Measurements from ENCODE around the gene CD96. TPM values are rescaled to one million over a fixed set of nuclear protein-coding genes. Genes with fewer than 3 reads are reported as not detected.

CD96 gene
- total RNA-seq, 2 experiments from 2014 or later = not detected

DNA sequence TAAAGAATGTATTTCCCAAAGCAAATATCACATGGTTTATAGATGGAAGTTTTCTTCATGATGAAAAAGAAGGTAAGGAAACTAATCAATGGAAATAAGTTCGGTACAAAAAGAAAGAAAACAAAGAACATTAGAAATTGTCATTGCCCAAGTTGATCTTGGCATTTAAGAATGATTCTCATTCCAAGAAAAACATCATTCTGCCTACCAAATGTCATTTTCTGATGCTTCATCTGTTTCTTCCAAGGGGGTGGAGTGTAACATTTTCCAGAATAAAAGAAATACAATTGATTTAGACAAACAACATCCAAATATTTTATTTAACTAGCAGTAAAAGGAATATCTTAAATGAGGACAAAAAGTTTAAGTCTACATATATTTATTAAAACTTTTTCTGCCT is 56.1 kb downstream of the CD96 start:
- no peak overlapping the region for H3K4me2 ChIP-seq (ENCODE audit: low read length)
- H2AFZ ChIP-seq (ENCODE audit: low read length) = no peak overlapping the region
- ChIA-PET POLR2A (interaction anchor here (0.6 to 0.7 kb wide), 2 partner anchors 98 to 684 kb away, joined by 3 to 4 read pairs; no protein-coding TSS in a partner anchor), CTCF (ENCODE audit: unreplicated experiment) (no interaction called here)
- DNase-seq (ENCODE audit: low spot score) = no peak
- no peaks in the 10 kb centered on the region for H3K79me2 ChIP-seq (ENCODE audit: insufficient read depth, low read depth, low read length)
- no peaks in the 10 kb centered on the region for H3K4me1 ChIP-seq (ENCODE audit: insufficient read depth, low read length, poor library complexity, severe bottlenecking)
- no peaks in the 10 kb centered on the region for H3K36me3 ChIP-seq (ENCODE audit: insufficient read depth, low read length)
- H3K9me2 ChIP-seq (ENCODE audit: insufficient read depth, low read length) = no peaks in the 10 kb centered on the region
- TF ChIP-seq EZH2phosphoT487 (IDR thresholded peaks at IDR 0.05; ENCODE audit: borderline replicate concordance, low read depth, low read length) = no peak
- TF ChIP-seq, protein P1, sequence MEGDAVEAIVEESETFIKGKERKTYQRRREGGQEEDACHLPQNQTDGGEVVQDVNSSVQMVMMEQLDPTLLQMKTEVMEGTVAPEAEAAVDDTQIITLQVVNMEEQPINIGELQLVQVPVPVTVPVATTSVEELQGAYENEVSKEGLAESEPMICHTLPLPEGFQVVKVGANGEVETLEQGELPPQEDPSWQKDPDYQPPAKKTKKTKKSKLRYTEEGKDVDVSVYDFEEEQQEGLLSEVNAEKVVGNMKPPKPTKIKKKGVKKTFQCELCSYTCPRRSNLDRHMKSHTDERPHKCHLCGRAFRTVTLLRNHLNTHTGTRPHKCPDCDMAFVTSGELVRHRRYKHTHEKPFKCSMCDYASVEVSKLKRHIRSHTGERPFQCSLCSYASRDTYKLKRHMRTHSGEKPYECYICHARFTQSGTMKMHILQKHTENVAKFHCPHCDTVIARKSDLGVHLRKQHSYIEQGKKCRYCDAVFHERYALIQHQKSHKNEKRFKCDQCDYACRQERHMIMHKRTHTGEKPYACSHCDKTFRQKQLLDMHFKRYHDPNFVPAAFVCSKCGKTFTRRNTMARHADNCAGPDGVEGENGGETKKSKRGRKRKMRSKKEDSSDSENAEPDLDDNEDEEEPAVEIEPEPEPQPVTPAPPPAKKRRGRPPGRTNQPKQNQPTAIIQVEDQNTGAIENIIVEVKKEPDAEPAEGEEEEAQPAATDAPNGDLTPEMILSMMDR (conservative IDR thresholded peaks at IDR 0.05; ENCODE audit: low read length) = no peak
- no peak overlapping the region for H3K27ac ChIP-seq (ENCODE audit: low read depth, low read length, poor library complexity, severe bottlenecking)
- no TSS peak for BruUV-seq (replicated peaks)
- intact Hi-C loops (cut with micrococcal nuclease; ENCODE audit: unreplicated experiment) = no loop called here
- H4K20me1 ChIP-seq (ENCODE audit: insufficient read depth, low read length) = no peaks in the 10 kb centered on the region
- no peak overlapping the region for H3K4me3 ChIP-seq (ENCODE audit: low read depth, low read length, poor library complexity, severe bottlenecking)
- no peaks in the 10 kb centered on the region for H3K9me3 ChIP-seq (ENCODE audit: low read length)

DNA sequence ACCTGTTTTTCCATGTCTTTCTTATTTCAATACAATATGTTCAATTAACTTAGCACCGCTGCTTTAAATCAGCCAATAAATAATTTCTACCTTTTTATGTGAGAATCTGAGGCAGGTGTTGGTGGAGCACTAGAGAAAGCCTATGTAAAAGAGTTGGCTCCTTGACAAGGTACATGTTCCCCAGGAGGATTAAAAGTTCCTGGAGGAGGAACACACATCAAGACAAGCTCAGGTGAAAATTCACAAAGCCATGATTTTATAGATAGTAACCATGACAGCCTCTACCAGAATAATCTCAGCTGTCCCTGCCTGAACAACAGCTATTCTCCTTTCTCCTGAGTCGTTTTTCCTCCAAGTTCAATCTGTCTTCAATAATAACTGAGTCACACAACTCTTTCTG is 56.6 kb downstream of the CD96 start:
- Histone ChIP-seq H3K4me3 (ENCODE audit: low read depth, low read length, poor library complexity, severe bottlenecking) (no peak overlapping the region), H3K27ac (ENCODE audit: low read depth, low read length, poor library complexity, severe bottlenecking) (no peak overlapping the region), H3K9me3 (ENCODE audit: low read length) (no peaks in the 10 kb centered on the region), H4K20me1 (ENCODE audit: insufficient read depth, low read length) (no peaks in the 10 kb centered on the region), H3K4me2 (ENCODE audit: low read length) (no peak overlapping the region), H3K79me2 (ENCODE audit: insufficient read depth, low read depth, low read length) (no peaks in the 10 kb centered on the region), H3K9me2 (ENCODE audit: insufficient read depth, low read length) (no peaks in the 10 kb centered on the region), H2AFZ (ENCODE audit: low read length) (no peak overlapping the region), H3K36me3 (ENCODE audit: insufficient read depth, low read length) (no peaks in the 10 kb centered on the region), H3K4me1 (ENCODE audit: insufficient read depth, low read length, poor library complexity, severe bottlenecking) (no peaks in the 10 kb centered on the region)
- ChIA-PET POLR2A (interaction anchor here (0.5 to 0.7 kb wide), 2 partner anchors 384 to 684 kb away, joined by 3 read pairs; no protein-coding TSS in a partner anchor), CTCF (ENCODE audit: unreplicated experiment) (no interaction called here)
- BruUV-seq (replicated peaks) = no TSS peak
- DNase-seq (ENCODE audit: low spot score) = no peak
- intact Hi-C loops (cut with micrococcal nuclease; ENCODE audit: unreplicated experiment) = no loop called here
- TF ChIP-seq EZH2phosphoT487 (IDR thresholded peaks at IDR 0.05; ENCODE audit: borderline replicate concordance, low read depth, low read length) = no peak
- TF ChIP-seq, protein P1 (conservative IDR thresholded peaks at IDR 0.05; ENCODE audit: low read length) = no peak

DNA sequence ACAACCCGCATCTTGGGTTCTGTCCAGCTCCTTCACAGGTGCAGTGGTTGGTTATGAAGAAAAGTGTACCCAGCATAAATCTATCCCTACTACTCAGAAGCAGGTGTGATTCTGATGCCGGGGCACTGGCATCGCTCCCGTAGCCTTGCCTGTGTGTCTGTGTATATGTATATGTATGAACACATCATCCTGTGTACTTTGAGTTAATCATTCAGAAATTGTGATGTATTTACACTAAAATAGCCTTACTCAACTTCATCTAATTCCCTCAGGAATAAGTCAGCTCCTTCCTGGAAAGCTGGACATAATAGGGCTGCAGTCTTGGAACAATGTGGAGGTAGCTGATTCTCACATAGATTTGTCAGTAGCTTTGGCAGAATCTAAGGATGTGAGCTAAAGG is 59.8 kb downstream of the CD96 start:
- Histone ChIP-seq H2AFZ (ENCODE audit: low read length) (no peak overlapping the region), H3K4me3 (ENCODE audit: low read depth, low read length, poor library complexity, severe bottlenecking) (no peak overlapping the region), H3K36me3 (ENCODE audit: insufficient read depth, low read length) (no peaks in the 10 kb centered on the region), H3K79me2 (ENCODE audit: insufficient read depth, low read depth, low read length) (no peaks in the 10 kb centered on the region), H3K4me1 (ENCODE audit: insufficient read depth, low read length, poor library complexity, severe bottlenecking) (no peaks in the 10 kb centered on the region), H3K27ac (ENCODE audit: low read depth, low read length, poor library complexity, severe bottlenecking) (no peak overlapping the region), H3K4me2 (ENCODE audit: low read length) (no peak overlapping the region), H3K9me3 (ENCODE audit: low read length) (no peaks in the 10 kb centered on the region), H3K9me2 (ENCODE audit: insufficient read depth, low read length) (no peaks in the 10 kb centered on the region), H4K20me1 (ENCODE audit: insufficient read depth, low read length) (no peaks in the 10 kb centered on the region)
- POLR2A ChIA-PET = interaction anchor here (0.6 to 1.3 kb wide), 4 partner anchors 11 to 49 kb away, joined by 3 to 7 read pairs (median 4); no protein-coding TSS in a partner anchor
- TF ChIP-seq, protein P1 (conservative IDR thresholded peaks at IDR 0.05; ENCODE audit: low read length) = no peak
- TF ChIP-seq EZH2phosphoT487 (IDR thresholded peaks at IDR 0.05; ENCODE audit: borderline replicate concordance, low read depth, low read length) = no peak
- CTCF ChIA-PET (ENCODE audit: unreplicated experiment) = no interaction called here
- intact Hi-C loops (cut with micrococcal nuclease; ENCODE audit: unreplicated experiment) = no loop called here
- no TSS peak for BruUV-seq (replicated peaks)
- no peak for DNase-seq (ENCODE audit: low spot score)

Data from OCI-LY7 (cell line).